Measurements from ENCODE around the gene BNC2.

The BNC2 gene

DNA sequence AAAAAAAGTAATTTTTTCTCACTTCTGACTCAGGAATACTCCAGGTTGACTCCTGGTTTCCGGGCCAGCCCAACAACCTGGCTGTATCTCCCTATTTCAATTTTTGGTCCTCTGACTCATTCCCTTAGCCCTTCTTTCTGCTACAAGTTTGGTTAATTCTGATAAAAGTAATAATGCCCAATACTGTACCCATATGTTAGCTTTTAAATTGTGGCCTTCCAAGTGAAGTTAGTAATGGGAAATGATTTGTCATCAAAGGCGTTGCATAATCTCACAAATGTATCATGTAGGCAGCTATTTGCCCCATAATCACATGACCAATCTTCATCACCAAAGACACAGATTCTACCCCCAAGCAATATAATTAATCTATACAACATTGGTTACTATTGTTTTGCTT lies 31.1 kb upstream of the BNC2 start:
- DNase-seq (ENCODE audit: low read depth), result no peak
- H3K4me3 ChIP-seq (ENCODE audit: low read depth, low read length), result no peak overlapping the region
- TF ChIP-seq, protein P1, sequence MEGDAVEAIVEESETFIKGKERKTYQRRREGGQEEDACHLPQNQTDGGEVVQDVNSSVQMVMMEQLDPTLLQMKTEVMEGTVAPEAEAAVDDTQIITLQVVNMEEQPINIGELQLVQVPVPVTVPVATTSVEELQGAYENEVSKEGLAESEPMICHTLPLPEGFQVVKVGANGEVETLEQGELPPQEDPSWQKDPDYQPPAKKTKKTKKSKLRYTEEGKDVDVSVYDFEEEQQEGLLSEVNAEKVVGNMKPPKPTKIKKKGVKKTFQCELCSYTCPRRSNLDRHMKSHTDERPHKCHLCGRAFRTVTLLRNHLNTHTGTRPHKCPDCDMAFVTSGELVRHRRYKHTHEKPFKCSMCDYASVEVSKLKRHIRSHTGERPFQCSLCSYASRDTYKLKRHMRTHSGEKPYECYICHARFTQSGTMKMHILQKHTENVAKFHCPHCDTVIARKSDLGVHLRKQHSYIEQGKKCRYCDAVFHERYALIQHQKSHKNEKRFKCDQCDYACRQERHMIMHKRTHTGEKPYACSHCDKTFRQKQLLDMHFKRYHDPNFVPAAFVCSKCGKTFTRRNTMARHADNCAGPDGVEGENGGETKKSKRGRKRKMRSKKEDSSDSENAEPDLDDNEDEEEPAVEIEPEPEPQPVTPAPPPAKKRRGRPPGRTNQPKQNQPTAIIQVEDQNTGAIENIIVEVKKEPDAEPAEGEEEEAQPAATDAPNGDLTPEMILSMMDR (IDR thresholded peaks at IDR 0.05; ENCODE audit: insufficient read depth, low read depth, low read length, missing control alignments), result no peak

DNA sequence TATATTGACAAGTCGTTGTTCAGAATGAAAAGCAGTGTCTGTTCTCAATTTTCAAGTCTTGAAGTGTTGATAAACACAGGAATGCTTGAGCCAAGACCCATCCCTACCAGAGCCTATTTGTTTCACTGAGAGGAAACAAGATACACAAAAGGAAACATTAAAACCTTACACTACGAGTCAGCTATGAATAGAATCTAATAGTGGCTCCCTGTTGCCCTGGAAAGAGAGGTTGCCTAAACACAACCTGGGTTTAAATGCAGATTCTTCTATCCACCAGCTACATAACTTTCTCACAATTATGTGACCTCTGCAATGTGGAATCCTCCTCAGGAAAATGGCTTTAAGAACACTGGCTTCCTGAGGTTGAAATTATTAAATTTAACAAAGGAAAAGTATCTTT lies 29.1 kb upstream of the BNC2 start:
- no peak overlapping the region for H3K4me3 ChIP-seq (ENCODE audit: low read depth, low read length)
- no peak for DNase-seq (ENCODE audit: low read depth)
- TF ChIP-seq, protein P1 (IDR thresholded peaks at IDR 0.05; ENCODE audit: insufficient read depth, low read depth, low read length, missing control alignments), result no peak

DNA sequence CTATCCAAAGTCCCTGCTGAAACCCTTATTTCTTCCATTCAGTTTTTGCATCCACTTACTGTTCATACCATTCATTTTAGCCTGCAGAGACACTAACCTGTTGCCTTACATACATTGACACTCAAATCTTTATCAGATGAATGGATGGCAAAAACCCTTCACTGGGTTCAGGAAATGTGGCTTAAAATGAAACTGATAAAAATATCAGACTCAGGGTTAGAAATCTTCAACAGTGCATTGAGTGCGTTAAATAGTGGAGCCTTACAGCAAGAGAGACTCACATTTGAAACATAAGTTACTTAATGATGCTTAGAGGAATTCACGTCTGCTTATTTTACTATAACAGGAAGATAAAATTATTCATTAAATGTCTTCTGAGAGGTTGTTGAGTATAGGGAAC lies 28.0 kb upstream of the BNC2 start:
- no peak overlapping the region for H3K4me3 ChIP-seq (ENCODE audit: low read depth, low read length)
- DNase-seq (ENCODE audit: low read depth), result no peak
- TF ChIP-seq, protein P1 (IDR thresholded peaks at IDR 0.05; ENCODE audit: insufficient read depth, low read depth, low read length, missing control alignments), result no peak

DNA sequence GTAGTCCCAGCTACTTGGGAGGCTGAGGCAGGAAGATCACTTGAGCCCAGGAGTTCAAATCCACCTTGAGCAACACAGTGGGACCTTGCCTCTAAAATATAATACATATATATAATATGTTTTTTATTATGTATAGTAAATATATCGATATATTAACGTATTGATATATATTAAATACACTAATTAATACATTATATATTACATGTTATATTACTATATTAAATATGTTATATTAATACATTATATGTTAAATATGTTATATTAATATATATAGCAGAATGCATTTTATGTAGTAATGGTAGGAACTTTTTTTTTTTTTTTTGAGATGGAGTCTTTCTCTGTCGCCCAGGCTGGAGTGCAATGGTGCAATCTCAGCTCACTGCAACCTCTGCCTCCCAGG lies 18.1 kb upstream of the BNC2 start:
- H3K4me3 ChIP-seq (ENCODE audit: low read depth, low read length), result no peak overlapping the region
- DNase-seq (ENCODE audit: low read depth), result no peak
- TF ChIP-seq, protein P1 (IDR thresholded peaks at IDR 0.05; ENCODE audit: insufficient read depth, low read depth, low read length, missing control alignments), result no peak

DNA sequence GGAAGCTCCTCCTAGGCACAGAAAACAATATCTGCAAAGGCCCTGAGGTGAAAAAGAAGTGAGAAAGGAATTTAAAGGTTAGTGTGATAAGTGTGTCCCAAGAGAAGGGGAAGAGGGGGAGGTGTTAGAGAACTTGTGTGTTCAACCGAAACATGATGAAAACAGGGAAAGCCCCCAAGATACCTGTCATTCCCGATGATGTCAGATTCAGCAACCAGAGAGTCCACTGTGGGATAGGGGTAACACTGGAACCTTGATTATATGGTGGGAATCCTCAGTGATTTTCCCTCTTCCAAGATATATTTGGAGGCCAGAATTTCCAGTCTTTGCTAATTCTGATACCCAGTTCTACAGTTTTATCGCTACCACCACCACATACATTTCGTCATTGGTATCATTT lies 15.5 kb upstream of the BNC2 start:
- no peak for DNase-seq (ENCODE audit: low read depth)
- no peak overlapping the region for H3K4me3 ChIP-seq (ENCODE audit: low read depth, low read length)
- TF ChIP-seq, protein P1 (IDR thresholded peaks at IDR 0.05; ENCODE audit: insufficient read depth, low read depth, low read length, missing control alignments), result no peak

DNA sequence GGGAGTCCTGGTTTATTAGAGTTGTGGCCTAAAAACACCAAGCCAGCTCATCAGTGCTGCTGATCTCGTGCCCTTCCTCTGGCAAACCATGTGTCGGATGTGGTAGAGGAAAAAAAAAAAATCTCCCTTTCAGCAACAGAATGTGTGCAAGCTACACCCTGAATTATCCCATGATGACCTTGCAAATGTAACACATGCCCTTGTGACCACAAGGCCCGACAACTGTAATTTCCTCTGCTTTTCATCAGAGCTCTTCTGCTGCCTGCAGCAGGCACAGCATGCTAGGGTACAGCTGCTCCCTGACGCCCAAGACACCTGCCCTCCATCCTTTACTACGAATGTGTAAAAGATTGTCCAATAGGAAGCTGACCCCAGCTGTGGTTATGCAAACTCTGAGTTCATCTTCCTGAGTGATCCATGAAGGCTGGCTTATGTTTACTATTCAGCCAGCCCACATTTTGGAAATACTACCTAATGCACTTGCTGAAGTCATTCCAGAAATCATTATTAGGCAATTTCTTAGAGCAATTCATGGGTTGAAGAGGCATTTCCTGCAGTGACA lies 14.6 kb upstream of the BNC2 start:
- DNase-seq (ENCODE audit: low read depth), result no peak
- no peak overlapping the region for H3K4me3 ChIP-seq (ENCODE audit: low read depth, low read length)
- TF ChIP-seq, protein P1 (IDR thresholded peaks at IDR 0.05; ENCODE audit: insufficient read depth, low read depth, low read length, missing control alignments), result no peak

DNA sequence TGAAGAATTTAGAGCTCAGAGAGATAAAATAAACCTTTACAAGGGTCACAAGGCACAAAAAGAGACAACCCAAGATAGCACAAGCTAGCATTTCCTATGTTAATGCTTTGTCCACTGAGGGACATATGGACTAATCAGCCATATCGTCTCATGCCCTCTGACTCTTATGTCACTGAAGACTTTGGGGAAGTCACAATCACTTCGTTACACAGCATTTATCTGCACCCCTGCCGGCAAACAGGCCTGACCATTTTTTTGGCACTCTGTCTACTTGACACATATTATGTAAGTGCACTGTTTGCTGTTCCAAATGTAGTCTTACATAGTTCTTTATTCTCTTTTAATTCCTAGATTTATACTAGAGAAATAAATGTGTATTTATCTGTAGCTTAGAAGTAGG lies 13.9 kb upstream of the BNC2 start:
- no peak for DNase-seq (ENCODE audit: low read depth)
- TF ChIP-seq, protein P1 (IDR thresholded peaks at IDR 0.05; ENCODE audit: insufficient read depth, low read depth, low read length, missing control alignments), result no peak
- no peak overlapping the region for H3K4me3 ChIP-seq (ENCODE audit: low read depth, low read length)

Data from GM12865 (cell line).